Thyroid gland (tissue), 4 donors: Measurements from ENCODE around the gene RFX2. TPM values are rescaled to one million over a fixed set of nuclear protein-coding genes. Genes with fewer than 3 reads are reported as not detected.

Source experiments
- DNase-seq, 2 donors: peaks; one replicate each; pipeline ENCODE4 v3.0.0-alpha.2; 2019
- H3K27ac ChIP-seq, 3 donors: fragments of 200-600 bp; sonication (generic); 1 replicate in 2 of 3; 2 replicates in 1 of 3; pipeline ENCODE4 v1.5.1; 2016 to 2019; ENCODE audit warnings: mild to moderate bottlenecking in 1 of 3, moderate library complexity in 1 of 3
- H3K27me3 ChIP-seq: fragments of 200-600 bp; sonication (generic); one replicate; pipeline ENCODE4 v1.5.1; 2019
- H3K36me3 ChIP-seq, 2 donors: fragments of 200-600 bp; sonication (generic); one replicate each; pipeline ENCODE4 v1.5.1; 2016 to 2019
- H3K4me1 ChIP-seq, 2 donors: fragments of 200-600 bp; sonication (generic); one replicate each; pipeline ENCODE4 v1.5.1; 2017 to 2019
- H3K4me3 ChIP-seq, 3 donors: fragments of 200-600 bp; sonication (generic); replicated peaks in 1 of 3; 1 replicate in 2 of 3; 2 replicates in 1 of 3; pipeline ENCODE4 v1.5.1; 2016; ENCODE audit warnings: mild to moderate bottlenecking in 1 of 3
- H3K9me3 ChIP-seq: fragments of 200-600 bp; sonication (generic); one replicate; pipeline ENCODE4 v1.5.1; 2017
- POLR2A ChIP-seq, 2 donors: fragments of 450-650 bp; IDR thresholded peaks; one replicate each; pipeline ENCODE4 v1.6.1; 2017; ENCODE audit warnings: antibody characterized with exemption in 2 of 2, mild to moderate bottlenecking in 2 of 2, moderate library complexity in 1 of 2
- WGBS, 2 donors: methylation state at CpG; one replicate each; pipeline ENCODE4 v1.1.5; 2017; 5-methylcytosine and 5-hydroxymethylcytosine counted together
- intact Hi-C: fragments of 100-400 bp; cut with DNase I; formaldehyde crosslinking; loops from one replicate; pipeline ENCODE4 v1.15.1; 2023
- total RNA-seq, 4 donors: library from RNA; depleted of rRNA; stranded (reverse); fragments of >200 nt; gene quantifications; one replicate each; pipeline ENCODE4 v1.2.3, GENCODE V29; 2016
- TF ChIP-seq, protein P1 (sequence below), 6 experiments: fragments of 200-600 bp in 3 of 6; fragments of 450-650 bp in 3 of 6; sonication (generic) in 3 of 6; IDR thresholded peaks; one replicate each; pipeline ENCODE4 v1.5.1; 2016 to 2019; ENCODE audit warnings: antibody characterized with exemption in 6 of 6, mild to moderate bottlenecking in 2 of 6, inconsistent platforms in 1 of 6, moderate library complexity in 1 of 6

RFX2 gene
- total RNA-seq, 4 donors from 2014 or later, result 4.1 to 10.6 (median 7.7) TPM

DNA sequence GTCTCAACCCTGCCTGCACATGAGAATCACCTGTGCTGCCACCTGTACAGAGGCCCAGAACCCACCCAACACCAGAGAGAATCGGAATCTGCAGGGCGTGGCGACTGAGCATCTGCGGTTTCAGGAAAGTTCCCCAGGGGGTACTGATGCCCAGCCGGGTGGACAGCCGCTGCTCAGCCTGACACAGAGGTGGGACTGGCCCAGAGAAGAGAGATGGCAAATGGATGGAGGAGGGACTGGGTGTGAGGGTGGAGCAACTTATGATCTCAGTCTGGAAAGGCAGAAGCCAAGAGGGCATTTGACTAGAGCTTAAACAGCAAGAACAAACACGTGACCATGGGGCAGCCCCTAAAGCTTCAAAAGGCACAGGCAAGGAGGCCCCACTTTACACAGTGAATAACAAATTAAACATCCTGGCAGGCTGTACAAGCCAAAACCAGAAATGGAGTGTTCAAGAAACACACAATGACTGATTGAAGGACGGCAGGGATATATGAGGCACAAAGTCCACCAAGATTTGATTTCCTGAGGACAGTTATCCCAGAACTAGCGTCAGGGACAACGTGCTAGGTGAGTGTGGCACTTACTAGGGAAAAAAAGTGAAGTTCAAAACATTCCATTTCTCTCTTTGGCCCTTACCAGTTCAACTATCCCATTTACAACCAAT lies 135.4 kb downstream of the RFX2 start:
- TF ChIP-seq, protein P1, sequence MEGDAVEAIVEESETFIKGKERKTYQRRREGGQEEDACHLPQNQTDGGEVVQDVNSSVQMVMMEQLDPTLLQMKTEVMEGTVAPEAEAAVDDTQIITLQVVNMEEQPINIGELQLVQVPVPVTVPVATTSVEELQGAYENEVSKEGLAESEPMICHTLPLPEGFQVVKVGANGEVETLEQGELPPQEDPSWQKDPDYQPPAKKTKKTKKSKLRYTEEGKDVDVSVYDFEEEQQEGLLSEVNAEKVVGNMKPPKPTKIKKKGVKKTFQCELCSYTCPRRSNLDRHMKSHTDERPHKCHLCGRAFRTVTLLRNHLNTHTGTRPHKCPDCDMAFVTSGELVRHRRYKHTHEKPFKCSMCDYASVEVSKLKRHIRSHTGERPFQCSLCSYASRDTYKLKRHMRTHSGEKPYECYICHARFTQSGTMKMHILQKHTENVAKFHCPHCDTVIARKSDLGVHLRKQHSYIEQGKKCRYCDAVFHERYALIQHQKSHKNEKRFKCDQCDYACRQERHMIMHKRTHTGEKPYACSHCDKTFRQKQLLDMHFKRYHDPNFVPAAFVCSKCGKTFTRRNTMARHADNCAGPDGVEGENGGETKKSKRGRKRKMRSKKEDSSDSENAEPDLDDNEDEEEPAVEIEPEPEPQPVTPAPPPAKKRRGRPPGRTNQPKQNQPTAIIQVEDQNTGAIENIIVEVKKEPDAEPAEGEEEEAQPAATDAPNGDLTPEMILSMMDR (IDR thresholded peaks at IDR 0.05), result no peak
- no peak for TF ChIP-seq POLR2A (IDR thresholded peaks at IDR 0.05)
- no peak for DNase-seq
- no peak overlapping the region for H3K27ac ChIP-seq
- 65 to 70% methylated on average over 9 to 10 of the region's 10 CpGs for WGBS, 2 donors
- H3K9me3 ChIP-seq, result no peaks in the 10 kb centered on the region
- H3K36me3 ChIP-seq, result peaks cover 0 to 4% of the 10 kb centered on the region in 2 donors
- no peaks in the 10 kb centered on the region for H3K27me3 ChIP-seq
- no peak overlapping the region for H3K4me3 ChIP-seq
- intact Hi-C loops, result no loop called here
- H3K4me1 ChIP-seq, result peaks cover 29 to 47% of the 10 kb centered on the region in 2 donors

DNA sequence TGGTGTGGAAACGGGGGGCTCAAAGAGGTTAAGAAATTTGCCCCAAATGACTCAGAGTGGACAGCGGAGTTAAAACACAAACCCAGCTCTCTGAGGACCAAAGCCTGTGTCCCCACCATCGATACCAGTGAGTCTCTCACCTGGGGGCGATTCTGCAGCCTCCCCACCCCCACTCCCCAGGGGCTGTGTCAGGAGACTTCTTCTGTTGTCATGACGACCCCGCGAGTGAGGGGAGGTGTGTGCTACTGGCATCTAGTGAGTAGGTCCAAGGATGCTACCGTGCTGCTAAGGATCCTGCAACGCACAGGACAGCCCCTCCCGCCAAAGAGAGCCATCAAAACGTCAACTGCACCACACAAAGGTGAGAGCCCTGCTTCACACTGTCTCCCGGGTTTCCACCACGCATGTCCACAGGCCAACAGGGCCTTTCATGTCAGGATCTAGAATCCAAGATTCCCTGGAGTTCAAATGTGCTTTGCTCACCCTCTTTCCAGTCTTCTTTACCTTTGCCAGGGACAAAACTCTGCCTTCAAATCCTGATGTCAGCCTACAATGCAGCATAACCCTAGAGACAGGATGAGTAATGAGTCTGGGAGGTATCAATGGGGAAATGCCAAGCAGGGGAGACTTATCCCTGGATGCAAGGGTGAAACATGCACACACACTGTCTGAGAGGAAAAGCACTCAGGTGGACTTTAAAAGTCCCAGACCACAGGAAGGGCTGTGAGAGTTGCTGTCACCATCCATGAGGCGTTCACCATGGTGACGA lies 136.2 kb downstream of the RFX2 start:
- Histone ChIP-seq H3K4me3 (no peak overlapping the region), H3K4me1 (peaks cover 34 to 52% of the 10 kb centered on the region in 2 donors), H3K27ac (no peak overlapping the region), H3K36me3 (peaks cover 0 to 4% of the 10 kb centered on the region in 2 donors), H3K27me3 (no peaks in the 10 kb centered on the region), H3K9me3 (no peaks in the 10 kb centered on the region)
- intact Hi-C loops, result no loop called here
- TF ChIP-seq, protein P1 (IDR thresholded peaks at IDR 0.05), result no peak
- TF ChIP-seq POLR2A (IDR thresholded peaks at IDR 0.05), result no peak
- WGBS, 2 donors, result 82 to 83% methylated on average over 14 to 15 of the region's 15 CpGs
- DNase-seq, result no peak

DNA sequence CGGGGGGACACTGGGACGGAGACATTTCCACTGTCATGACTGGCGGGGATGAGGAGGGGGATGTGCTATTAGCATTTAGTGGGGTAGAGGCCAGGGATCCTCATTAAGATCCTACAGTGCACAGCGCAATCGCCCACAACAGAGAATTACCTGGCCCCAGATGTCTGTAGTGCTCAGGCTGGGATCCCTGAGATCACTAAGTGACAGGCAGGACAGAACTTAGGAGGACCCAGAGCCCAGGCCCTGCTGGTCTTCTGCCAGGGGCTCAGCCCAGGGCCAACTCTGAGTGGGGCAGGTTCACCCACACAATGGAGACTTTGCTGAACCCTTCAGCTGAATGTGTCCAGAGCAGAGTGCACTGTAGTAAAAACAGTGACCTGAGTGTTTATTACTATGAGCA lies 136.9 kb downstream of the RFX2 start:
- no peak for DNase-seq
- TF ChIP-seq, protein P1 (IDR thresholded peaks at IDR 0.05), result no peak
- TF ChIP-seq POLR2A (IDR thresholded peaks at IDR 0.05), result no peak

DNA sequence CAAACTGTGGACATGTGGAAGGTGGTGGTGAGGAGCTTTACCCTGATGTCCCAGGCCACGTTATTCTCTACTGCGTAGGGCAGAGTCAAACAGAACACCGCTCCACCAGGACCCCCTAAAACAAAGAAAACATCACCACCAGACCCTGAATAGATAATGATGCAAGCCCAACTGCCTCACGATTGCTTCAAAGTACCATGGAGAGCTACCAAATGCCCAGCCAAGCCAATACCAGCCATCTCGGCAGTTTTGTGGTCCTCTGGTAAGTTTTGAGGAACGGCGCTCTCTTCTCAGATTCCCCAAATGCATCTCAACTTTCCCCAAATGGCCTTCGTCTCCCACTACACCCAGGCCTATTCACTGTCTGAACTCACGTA lies 138.0 kb downstream of the RFX2 start:
- no peak for DNase-seq
- peaks cover 41 to 61% of the 10 kb centered on the region in 2 donors for H3K4me1 ChIP-seq
- no peak overlapping the region for H3K4me3 ChIP-seq
- H3K27ac ChIP-seq, result no peak overlapping the region
- intact Hi-C loops, result no loop called here
- no peak for TF ChIP-seq POLR2A (IDR thresholded peaks at IDR 0.05)
- TF ChIP-seq, protein P1 (IDR thresholded peaks at IDR 0.05), result no peak
- peaks cover 0 to 4% of the 10 kb centered on the region in 2 donors for H3K36me3 ChIP-seq
- 85 to 86% methylated on average over 9 of the region's 9 CpGs for WGBS, 2 donors
- H3K27me3 ChIP-seq, result no peaks in the 10 kb centered on the region
- H3K9me3 ChIP-seq, result no peaks in the 10 kb centered on the region

More for the DNA sequence above, 136.9 kb downstream of the RFX2 start:
- Histone ChIP-seq H3K4me1 (peaks cover 33 to 52% of the 10 kb centered on the region in 2 donors), H3K36me3 (peaks cover 0 to 4% of the 10 kb centered on the region in 2 donors), H3K4me3 (no peak overlapping the region), H3K27me3 (no peaks in the 10 kb centered on the region), H3K9me3 (no peaks in the 10 kb centered on the region), H3K27ac (no peak overlapping the region)
- WGBS, 2 donors, result 90 to 91% methylated on average over 5 of the region's 5 CpGs
- intact Hi-C loops, result no loop called here
